Measurements from ENCODE around the gene PARD3B.

DNA sequence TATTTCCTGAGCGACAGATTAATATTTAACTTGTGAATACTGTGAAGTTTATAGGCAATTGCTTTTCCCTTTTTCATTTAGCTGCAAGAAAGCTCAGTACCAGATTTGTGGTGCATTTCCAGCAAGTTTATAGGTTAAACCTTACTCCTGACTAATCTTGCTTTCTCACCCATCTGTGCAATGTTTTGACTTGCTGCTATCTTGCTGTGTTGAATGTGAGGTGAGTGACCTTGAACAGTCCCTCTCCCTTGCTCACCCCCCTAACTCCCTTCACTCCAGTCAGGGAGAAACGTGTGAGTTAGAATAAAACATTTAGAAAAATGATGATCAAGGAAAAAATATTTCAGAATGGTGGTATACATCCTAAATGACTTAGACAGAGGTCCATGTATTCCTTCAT is 39.8 kb upstream of the PARD3B start:
- TF ChIP-seq SIN3A (IDR thresholded peaks at IDR 0.05; ENCODE audit: low read depth, low read length) (no peak), SIX5 (IDR thresholded peaks at IDR 0.05; ENCODE audit: low read depth, low read length, severe bottlenecking) (no peak), POLR2A (IDR thresholded peaks at IDR 0.05; ENCODE audit: low read depth, low read length) (no peak), CBX5 (IDR thresholded peaks at IDR 0.05; ENCODE audit: low read depth) (no peak), SP1 (IDR thresholded peaks at IDR 0.05; ENCODE audit: low read depth, low read length) (no peak), ATF2 (IDR thresholded peaks at IDR 0.05; ENCODE audit: low read length) (no peak), BHLHE40 (IDR thresholded peaks at IDR 0.05; ENCODE audit: borderline replicate concordance in 1 of 2, low read depth in 2 of 2, low read length in 1 of 2) (no peak)
